ENCODE measurements around the gene NFIA. TPM values are rescaled to one million over a fixed set of nuclear protein-coding genes. Genes with fewer than 3 reads are reported as not detected.

Gene NFIA
- total RNA-seq, 4 donors from 2014 or later = 32.0 to 160 (median 32.9) TPM

DNA sequence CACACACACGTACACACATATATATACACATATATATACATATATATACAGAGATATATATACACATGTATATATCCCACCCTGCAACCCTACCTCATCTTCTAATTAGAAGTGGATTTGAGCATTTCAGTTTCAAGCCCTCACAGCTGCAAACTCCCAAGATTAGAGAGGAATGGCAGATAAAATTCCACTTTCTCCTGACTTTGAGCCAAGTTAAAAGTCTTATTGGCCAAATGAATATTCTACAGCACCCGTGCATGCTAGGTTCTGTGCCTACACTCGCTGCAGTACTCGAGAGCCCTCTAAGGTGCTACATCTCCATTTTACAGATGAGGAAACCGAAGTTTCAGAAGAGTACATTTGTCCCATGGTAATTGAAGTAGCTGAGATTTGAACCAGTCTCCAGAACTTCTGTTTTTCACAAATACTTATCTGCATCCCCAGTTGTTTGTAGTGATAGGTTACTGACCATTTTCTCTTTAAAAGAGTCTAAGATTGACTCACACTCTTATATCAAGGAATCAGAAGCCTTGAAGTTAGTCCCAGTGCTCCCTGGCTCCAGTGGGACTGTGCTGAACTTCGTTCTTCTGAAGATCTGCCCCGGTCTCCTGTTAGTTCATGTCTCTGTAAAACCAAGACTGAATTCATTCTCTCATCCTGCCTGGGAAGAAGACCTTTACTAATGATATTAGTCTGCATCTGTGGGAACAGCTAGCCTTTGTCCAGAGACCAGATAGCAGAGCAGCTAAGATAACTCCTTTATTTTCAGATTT is 350.4 kb downstream of the NFIA start:
- H3K27ac ChIP-seq = no peak overlapping the region
- TF ChIP-seq, protein P1, sequence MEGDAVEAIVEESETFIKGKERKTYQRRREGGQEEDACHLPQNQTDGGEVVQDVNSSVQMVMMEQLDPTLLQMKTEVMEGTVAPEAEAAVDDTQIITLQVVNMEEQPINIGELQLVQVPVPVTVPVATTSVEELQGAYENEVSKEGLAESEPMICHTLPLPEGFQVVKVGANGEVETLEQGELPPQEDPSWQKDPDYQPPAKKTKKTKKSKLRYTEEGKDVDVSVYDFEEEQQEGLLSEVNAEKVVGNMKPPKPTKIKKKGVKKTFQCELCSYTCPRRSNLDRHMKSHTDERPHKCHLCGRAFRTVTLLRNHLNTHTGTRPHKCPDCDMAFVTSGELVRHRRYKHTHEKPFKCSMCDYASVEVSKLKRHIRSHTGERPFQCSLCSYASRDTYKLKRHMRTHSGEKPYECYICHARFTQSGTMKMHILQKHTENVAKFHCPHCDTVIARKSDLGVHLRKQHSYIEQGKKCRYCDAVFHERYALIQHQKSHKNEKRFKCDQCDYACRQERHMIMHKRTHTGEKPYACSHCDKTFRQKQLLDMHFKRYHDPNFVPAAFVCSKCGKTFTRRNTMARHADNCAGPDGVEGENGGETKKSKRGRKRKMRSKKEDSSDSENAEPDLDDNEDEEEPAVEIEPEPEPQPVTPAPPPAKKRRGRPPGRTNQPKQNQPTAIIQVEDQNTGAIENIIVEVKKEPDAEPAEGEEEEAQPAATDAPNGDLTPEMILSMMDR (IDR thresholded peaks at IDR 0.05) = no peak
- no peak for TF ChIP-seq POLR2A (IDR thresholded peaks at IDR 0.05)
- H3K9me3 ChIP-seq = no peaks in the 10 kb centered on the region
- no peak for DNase-seq
- no peaks in the 10 kb centered on the region for H3K36me3 ChIP-seq
- no peaks in the 10 kb centered on the region for H3K27me3 ChIP-seq
- no peak overlapping the region for H3K4me3 ChIP-seq
- H3K4me1 ChIP-seq = no peaks in the 10 kb centered on the region

DNA sequence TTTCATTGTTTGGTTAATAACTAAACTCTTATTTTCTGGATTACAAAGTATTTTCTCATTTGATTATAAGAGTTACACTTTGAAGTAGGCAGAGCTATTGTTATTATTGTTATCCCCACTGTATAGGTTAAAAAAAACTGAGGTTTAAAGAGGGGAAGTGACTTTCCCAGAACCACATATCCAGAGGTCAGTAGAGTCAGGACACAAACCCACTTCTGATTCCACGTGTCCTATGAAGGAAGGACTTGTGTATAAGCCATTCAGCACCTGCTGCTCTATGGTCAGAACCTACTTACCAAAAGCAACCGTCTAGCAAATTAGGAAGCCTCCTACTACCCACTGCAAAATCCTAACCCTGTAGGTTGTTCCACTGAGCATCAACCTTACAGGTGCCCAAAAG is 351.3 kb downstream of the NFIA start:
- H3K4me3 ChIP-seq = no peak overlapping the region
- H3K4me1 ChIP-seq = no peaks in the 10 kb centered on the region
- no peaks in the 10 kb centered on the region for H3K36me3 ChIP-seq
- TF ChIP-seq POLR2A (IDR thresholded peaks at IDR 0.05) = no peak
- TF ChIP-seq, protein P1 (IDR thresholded peaks at IDR 0.05) = no peak
- no peaks in the 10 kb centered on the region for H3K27me3 ChIP-seq
- no peak overlapping the region for H3K27ac ChIP-seq
- H3K9me3 ChIP-seq = no peaks in the 10 kb centered on the region
- DNase-seq = no peak

DNA sequence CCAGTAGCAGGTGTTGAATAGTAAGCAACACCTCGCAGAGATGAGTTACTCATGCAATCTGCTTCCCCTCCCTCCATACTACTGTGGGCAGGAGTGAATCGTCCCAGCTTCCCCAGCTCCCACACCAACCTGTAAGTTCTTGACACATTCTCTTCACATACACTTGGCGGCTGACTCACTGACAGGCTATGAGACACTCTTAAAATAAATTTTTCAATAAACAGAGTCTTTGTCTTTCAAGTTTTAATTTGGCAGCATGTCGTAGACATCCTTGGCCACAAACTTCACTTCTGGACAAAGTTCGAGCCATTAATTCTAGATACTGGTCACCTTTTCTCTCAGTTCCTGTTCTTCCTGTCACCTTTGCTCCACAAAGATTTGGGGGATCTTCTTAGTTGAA is 351.9 kb downstream of the NFIA start:
- DNase-seq = no peak
- TF ChIP-seq POLR2A (IDR thresholded peaks at IDR 0.05) = no peak
- TF ChIP-seq, protein P1 (IDR thresholded peaks at IDR 0.05) = no peak
- Histone ChIP-seq H3K4me3 (no peak overlapping the region), H3K27ac (no peak overlapping the region), H3K36me3 (no peaks in the 10 kb centered on the region), H3K4me1 (no peaks in the 10 kb centered on the region), H3K27me3 (no peaks in the 10 kb centered on the region), H3K9me3 (no peaks in the 10 kb centered on the region)

DNA sequence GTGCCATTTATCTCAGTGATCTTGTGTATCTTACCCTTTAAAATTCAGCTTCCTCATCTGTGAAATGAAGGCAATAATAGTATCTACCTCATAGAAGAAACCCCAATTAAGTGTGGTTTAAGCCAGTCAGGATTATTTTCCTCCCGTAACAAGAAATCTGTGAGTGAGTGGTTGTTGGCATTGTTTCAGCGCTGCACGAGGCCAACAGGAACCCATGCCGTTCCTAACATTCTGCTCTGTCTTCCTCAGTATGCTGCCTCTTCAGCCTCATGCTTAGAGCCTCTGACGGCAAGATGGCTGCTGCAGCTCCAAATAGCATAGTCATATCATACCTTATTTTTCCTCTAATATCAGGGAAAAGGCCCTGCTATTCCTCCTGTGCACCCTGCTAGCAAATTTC is 352.9 kb downstream of the NFIA start:
- Histone ChIP-seq H3K36me3 (no peaks in the 10 kb centered on the region), H3K27ac (no peak overlapping the region), H3K4me1 (no peaks in the 10 kb centered on the region), H3K9me3 (no peaks in the 10 kb centered on the region), H3K27me3 (no peaks in the 10 kb centered on the region), H3K4me3 (no peak overlapping the region)
- TF ChIP-seq, protein P1 (IDR thresholded peaks at IDR 0.05) = no peak
- no peak for TF ChIP-seq POLR2A (IDR thresholded peaks at IDR 0.05)
- no peak for DNase-seq

DNA sequence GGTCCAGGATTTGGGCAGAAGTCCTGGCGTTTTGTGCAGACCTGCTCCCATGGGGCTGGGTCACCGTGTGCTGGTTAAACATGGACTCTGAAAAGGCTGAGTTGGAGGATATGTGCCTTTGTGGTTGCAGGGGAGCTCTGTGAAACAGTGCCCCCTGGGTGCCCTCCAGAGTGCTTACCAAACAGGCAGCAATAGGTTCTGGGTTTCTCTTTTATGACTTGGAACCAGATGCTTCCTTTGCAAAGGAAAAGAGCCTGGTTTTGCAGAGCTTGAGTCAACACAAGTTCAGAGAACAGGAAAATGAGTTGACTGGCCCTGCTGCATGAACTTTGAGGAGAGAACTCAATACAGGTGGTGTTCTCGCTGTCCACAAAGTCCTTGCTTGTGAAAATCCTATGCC is 353.7 kb downstream of the NFIA start:
- no peaks in the 10 kb centered on the region for H3K4me1 ChIP-seq
- H3K27me3 ChIP-seq = no peaks in the 10 kb centered on the region
- no peak for DNase-seq
- no peak overlapping the region for H3K27ac ChIP-seq
- H3K9me3 ChIP-seq = no peaks in the 10 kb centered on the region
- H3K4me3 ChIP-seq = no peak overlapping the region
- TF ChIP-seq, protein P1 (IDR thresholded peaks at IDR 0.05) = no peak
- no peak for TF ChIP-seq POLR2A (IDR thresholded peaks at IDR 0.05)
- H3K36me3 ChIP-seq = no peaks in the 10 kb centered on the region

Data from Peyer's patch (tissue), 4 donors.